Measurements from ENCODE around the gene PALM2AKAP2.

Gene PALM2AKAP2

GRCh38 chr9:109797509-109797908, 17.5 kb downstream of the PALM2AKAP2 start:
- Histone ChIP-seq H3K4me1 (ENCODE audit: insufficient read depth, poor library complexity, severe bottlenecking) (peaks cover 20% of the 10 kb centered on the region), H3K36me3 (ENCODE audit: low read depth) (no peaks in the 10 kb centered on the region), H3K27ac (ENCODE audit: poor library complexity, severe bottlenecking) (no peak overlapping the region), H3K9me3 (ENCODE audit: severe bottlenecking) (no peaks in the 10 kb centered on the region), H3K4me3 (ENCODE audit: severe bottlenecking) (no peak overlapping the region), H3K27me3 (ENCODE audit: insufficient read depth, poor library complexity, severe bottlenecking) (no peaks in the 10 kb centered on the region)
- DNase-seq (ENCODE audit: low spot score) (no peak), ATAC-seq (ENCODE audit: low read depth) (no peak)
- no peak for TF ChIP-seq CTCF (IDR thresholded peaks at IDR 0.05; ENCODE audit: poor library complexity, severe bottlenecking)

GRCh38 chr9:109799141-109799540, 19.1 kb downstream of the PALM2AKAP2 start:
- Histone ChIP-seq H3K9me3 (ENCODE audit: severe bottlenecking) (no peaks in the 10 kb centered on the region), H3K4me3 (ENCODE audit: severe bottlenecking) (no peak overlapping the region), H3K27me3 (ENCODE audit: insufficient read depth, poor library complexity, severe bottlenecking) (no peaks in the 10 kb centered on the region), H3K36me3 (ENCODE audit: low read depth) (no peaks in the 10 kb centered on the region), H3K4me1 (ENCODE audit: insufficient read depth, poor library complexity, severe bottlenecking) (peaks cover 5% of the 10 kb centered on the region), H3K27ac (ENCODE audit: poor library complexity, severe bottlenecking) (no peak overlapping the region)
- TF ChIP-seq CTCF (IDR thresholded peaks at IDR 0.05; ENCODE audit: poor library complexity, severe bottlenecking) = no peak
- ATAC-seq (ENCODE audit: low read depth) (no peak), DNase-seq (ENCODE audit: low spot score) (no peak)

- no peak overlapping the region for H3K4me3 ChIP-seq (ENCODE audit: severe bottlenecking)
- peak; percentile 67 for ATAC-seq (ENCODE audit: low read depth)
- no peak overlapping the region for H3K27ac ChIP-seq (ENCODE audit: poor library complexity, severe bottlenecking)
- DNase-seq (ENCODE audit: low spot score) = no peak
- no peaks in the 10 kb centered on the region for H3K27me3 ChIP-seq (ENCODE audit: insufficient read depth, poor library complexity, severe bottlenecking)
- H3K9me3 ChIP-seq (ENCODE audit: severe bottlenecking) = no peaks in the 10 kb centered on the region
- H3K4me1 ChIP-seq (ENCODE audit: insufficient read depth, poor library complexity, severe bottlenecking) = peaks cover 5% of the 10 kb centered on the region
- H3K36me3 ChIP-seq (ENCODE audit: low read depth) = no peaks in the 10 kb centered on the region
- no peak for TF ChIP-seq CTCF (IDR thresholded peaks at IDR 0.05; ENCODE audit: poor library complexity, severe bottlenecking)
Measured at GRCh38 chr9:109799792-109800191, 19.8 kb downstream of the PALM2AKAP2 start.

- no peak for TF ChIP-seq CTCF (IDR thresholded peaks at IDR 0.05; ENCODE audit: poor library complexity, severe bottlenecking)
- H3K27ac ChIP-seq (ENCODE audit: poor library complexity, severe bottlenecking) = no peak overlapping the region
- H3K36me3 ChIP-seq (ENCODE audit: low read depth) = no peaks in the 10 kb centered on the region
- no peak overlapping the region for H3K4me3 ChIP-seq (ENCODE audit: severe bottlenecking)
- DNase-seq (ENCODE audit: low spot score) (no peak), ATAC-seq (ENCODE audit: low read depth) (no peak)
- no peaks in the 10 kb centered on the region for H3K27me3 ChIP-seq (ENCODE audit: insufficient read depth, poor library complexity, severe bottlenecking)
- H3K9me3 ChIP-seq (ENCODE audit: severe bottlenecking) = no peaks in the 10 kb centered on the region
- H3K4me1 ChIP-seq (ENCODE audit: insufficient read depth, poor library complexity, severe bottlenecking) = peaks cover 5% of the 10 kb centered on the region
Measured at GRCh38 chr9:109801484-109801883, 21.5 kb downstream of the PALM2AKAP2 start.

- H3K27me3 ChIP-seq (ENCODE audit: insufficient read depth, poor library complexity, severe bottlenecking) = no peaks in the 10 kb centered on the region
- H3K27ac ChIP-seq (ENCODE audit: poor library complexity, severe bottlenecking) = no peak overlapping the region
- peaks cover 5% of the 10 kb centered on the region for H3K4me1 ChIP-seq (ENCODE audit: insufficient read depth, poor library complexity, severe bottlenecking)
- ATAC-seq (ENCODE audit: low read depth) (peak; percentile 36; the same call in 1 of the 3 replicates), DNase-seq (ENCODE audit: low spot score) (no peak)
- no peaks in the 10 kb centered on the region for H3K36me3 ChIP-seq (ENCODE audit: low read depth)
- TF ChIP-seq CTCF (IDR thresholded peaks at IDR 0.05; ENCODE audit: poor library complexity, severe bottlenecking) = no peak
- H3K9me3 ChIP-seq (ENCODE audit: severe bottlenecking) = no peaks in the 10 kb centered on the region
- H3K4me3 ChIP-seq (ENCODE audit: severe bottlenecking) = no peak overlapping the region
Measured at GRCh38 chr9:109802491-109802890, 22.5 kb downstream of the PALM2AKAP2 start.

All from RWPE2 (cell line).